Calu3 (cell line): ENCODE results near the gene ZNF267. TPM values are rescaled to one million over a fixed set of nuclear protein-coding genes. Genes with fewer than 3 reads are reported as not detected.
A peak's percentile ranks its signal among the peaks of the same experiment; 100 is the strongest.
"Not testable (repeated sequence)": the region's sequence is repeated elsewhere in the genome, so short reads cannot be mapped to it uniquely, and the experiment has no call there.

Experiments
- BruUV-seq: library from RNA; stranded (reverse); fragments of 400-500 nt; replicated peaks from 2 replicates; lab custom pipeline; 2021; lab: Mats Ljungman, UMichigan
- CTCF ChIA-PET: fragments of 300-600 bp; sonication (Branson Sonifier 250); formaldehyde crosslinking; loops from one replicate; lab custom pipeline; 2022; ENCODE audit warnings: antibody characterized with exemption; lab: Charles Lee
- DNase-seq: peaks from one replicate; pipeline ENCODE4 v3.0.0; 2022
- H3K27ac Mint-ChIP-seq: one replicate; pipeline ENCODE4 v1.8.0; 2022; ENCODE audit warnings: mixed read lengths; ENCODE audit not compliant: unreplicated experiment
- H3K27me3 Mint-ChIP-seq: one replicate; pipeline ENCODE4 v1.8.0; 2022; ENCODE audit warnings: mixed read lengths; ENCODE audit not compliant: unreplicated experiment
- H3K36me3 Mint-ChIP-seq: one replicate; pipeline ENCODE4 v1.8.0; 2022; ENCODE audit warnings: mild to moderate bottlenecking, moderate library complexity, mixed read lengths; ENCODE audit not compliant: insufficient read depth, unreplicated experiment
- H3K4me1 Mint-ChIP-seq: one replicate; pipeline ENCODE4 v1.8.0; 2022; ENCODE audit warnings: mild to moderate bottlenecking, low read depth, mixed read lengths; ENCODE audit not compliant: unreplicated experiment
- H3K4me3 Mint-ChIP-seq: one replicate; pipeline ENCODE4 v1.8.0; 2022; ENCODE audit warnings: mild to moderate bottlenecking, low read depth, moderate library complexity, mixed read lengths; ENCODE audit not compliant: unreplicated experiment
- H3K9me3 Mint-ChIP-seq: one replicate; pipeline ENCODE4 v1.8.0; 2022; ENCODE audit warnings: low read depth, mixed read lengths; ENCODE audit not compliant: unreplicated experiment
- intact Hi-C: fragments of 100-400 bp; cut with micrococcal nuclease; formaldehyde crosslinking; loops from one replicate; pipeline ENCODE4 v1.10.0; 2022; ENCODE audit not compliant: unreplicated experiment
- total RNA-seq: library from RNA; stranded (reverse); gene quantifications from 2 replicates; pipeline ENCODE4 v1.2.3, GENCODE V29; 2022
- TF ChIP-seq, protein P1 (sequence below): fragments of 200-600 bp; IDR thresholded peaks from one replicate; pipeline ENCODE4 v1.8.0; 2022; ENCODE audit warnings: antibody characterized with exemption; ENCODE audit not compliant: unreplicated experiment

Gene ZNF267
- total RNA-seq, 1 experiment from 2014 or later, result 31.3 TPM

DNA sequence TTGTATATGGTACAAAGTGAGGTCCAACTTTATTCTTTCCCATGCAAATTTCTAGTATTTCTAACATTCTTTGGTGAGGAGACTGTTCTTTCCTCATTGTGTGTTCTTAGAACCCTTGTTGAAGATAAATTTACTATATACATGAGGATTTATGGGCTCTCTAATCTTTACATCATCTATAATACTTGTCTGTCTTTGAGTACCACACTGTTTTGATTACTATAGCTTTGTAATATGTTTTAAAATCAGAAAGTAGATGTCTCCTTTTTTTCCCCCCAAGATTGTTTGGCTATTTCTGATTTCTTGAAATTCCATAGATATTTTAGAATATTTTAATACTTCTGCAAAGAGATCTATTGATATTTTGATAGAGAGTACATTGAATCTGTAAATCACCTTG, 23.7 kb downstream of the ZNF267 start:
- no peaks in the 10 kb centered on the region for H3K4me1 Mint-ChIP-seq
- H3K4me3 Mint-ChIP-seq, result no peak overlapping the region
- no peaks in the 10 kb centered on the region for H3K27me3 Mint-ChIP-seq
- intact Hi-C loops, result no loop called here
- H3K27ac Mint-ChIP-seq, result no peak overlapping the region
- BruUV-seq, result TSS peak; percentile 6
- no peak for DNase-seq
- TF ChIP-seq, protein P1, sequence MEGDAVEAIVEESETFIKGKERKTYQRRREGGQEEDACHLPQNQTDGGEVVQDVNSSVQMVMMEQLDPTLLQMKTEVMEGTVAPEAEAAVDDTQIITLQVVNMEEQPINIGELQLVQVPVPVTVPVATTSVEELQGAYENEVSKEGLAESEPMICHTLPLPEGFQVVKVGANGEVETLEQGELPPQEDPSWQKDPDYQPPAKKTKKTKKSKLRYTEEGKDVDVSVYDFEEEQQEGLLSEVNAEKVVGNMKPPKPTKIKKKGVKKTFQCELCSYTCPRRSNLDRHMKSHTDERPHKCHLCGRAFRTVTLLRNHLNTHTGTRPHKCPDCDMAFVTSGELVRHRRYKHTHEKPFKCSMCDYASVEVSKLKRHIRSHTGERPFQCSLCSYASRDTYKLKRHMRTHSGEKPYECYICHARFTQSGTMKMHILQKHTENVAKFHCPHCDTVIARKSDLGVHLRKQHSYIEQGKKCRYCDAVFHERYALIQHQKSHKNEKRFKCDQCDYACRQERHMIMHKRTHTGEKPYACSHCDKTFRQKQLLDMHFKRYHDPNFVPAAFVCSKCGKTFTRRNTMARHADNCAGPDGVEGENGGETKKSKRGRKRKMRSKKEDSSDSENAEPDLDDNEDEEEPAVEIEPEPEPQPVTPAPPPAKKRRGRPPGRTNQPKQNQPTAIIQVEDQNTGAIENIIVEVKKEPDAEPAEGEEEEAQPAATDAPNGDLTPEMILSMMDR, result no peak
- peaks cover 24% of the 10 kb centered on the region for H3K9me3 Mint-ChIP-seq
- CTCF ChIA-PET, result no interaction called here
- peaks cover 60% of the 10 kb centered on the region for H3K36me3 Mint-ChIP-seq

- no peak overlapping the region for H3K4me3 Mint-ChIP-seq
- TF ChIP-seq, protein P1, result no peak
- CTCF ChIA-PET, result no interaction called here
- no TSS peak for BruUV-seq
- H3K9me3 Mint-ChIP-seq, result peaks cover 22% of the 10 kb centered on the region
- H3K36me3 Mint-ChIP-seq, result peaks cover 38% of the 10 kb centered on the region
- intact Hi-C loops, result no loop called here
- no peaks in the 10 kb centered on the region for H3K27me3 Mint-ChIP-seq
- DNase-seq, result no peak
- H3K4me1 Mint-ChIP-seq, result no peaks in the 10 kb centered on the region
- H3K27ac Mint-ChIP-seq, result no peak overlapping the region
These were observed 25.9 kb downstream of the ZNF267 start for GRCh38 chr16:31899505-31899904.

DNA sequence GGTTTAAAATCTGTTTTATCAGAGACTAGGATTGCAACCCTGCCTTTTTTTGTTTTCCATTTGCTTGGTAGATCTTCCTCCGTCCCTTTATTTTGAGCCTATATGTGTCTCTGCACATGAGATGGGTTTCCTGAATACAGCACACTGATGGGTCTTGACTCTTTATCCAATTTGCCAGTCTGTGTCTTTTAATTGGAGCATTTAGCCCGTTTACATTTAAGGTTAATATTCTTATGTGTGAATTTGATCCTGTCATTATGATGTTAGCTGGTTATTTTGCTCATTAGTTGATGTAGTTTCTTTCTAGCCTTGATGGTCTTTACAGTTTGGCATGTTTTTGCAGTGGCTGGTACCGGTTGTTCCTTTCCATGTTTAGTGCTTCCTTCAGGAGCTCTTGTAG, 31.0 kb downstream of the ZNF267 start:
- intact Hi-C loops, H3K27ac Mint-ChIP-seq, H3K4me1 Mint-ChIP-seq, H3K4me3 Mint-ChIP-seq, CTCF ChIA-PET, H3K27me3 Mint-ChIP-seq, BruUV-seq, DNase-seq: not testable (repeated sequence)
- peaks cover 33% of the 10 kb centered on the region for H3K36me3 Mint-ChIP-seq
- H3K9me3 Mint-ChIP-seq, result peaks cover 29% of the 10 kb centered on the region

DNA sequence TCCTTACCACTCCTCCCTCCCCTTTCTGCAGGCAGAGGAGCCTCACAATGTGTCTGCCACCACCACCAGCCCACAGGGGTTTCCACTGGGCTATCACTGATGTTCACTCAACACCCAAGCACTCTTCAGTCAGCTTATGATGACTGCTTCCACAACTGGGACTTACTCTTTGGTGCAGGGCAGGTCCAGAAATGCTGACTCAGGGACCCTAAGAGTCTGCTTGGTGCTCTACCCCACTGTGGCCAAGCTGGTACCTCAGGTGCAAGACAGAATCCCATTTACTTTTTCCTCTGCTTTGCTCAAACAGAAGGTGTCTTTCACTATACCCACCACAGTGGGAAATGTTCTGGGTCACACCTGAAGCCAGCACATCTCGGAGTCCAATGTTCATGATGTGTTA, 40.1 kb downstream of the ZNF267 start:
- Mint-ChIP-seq H3K36me3 (peaks cover 48% of the 10 kb centered on the region), H3K27me3 (no peaks in the 10 kb centered on the region), H3K9me3 (peaks cover 38% of the 10 kb centered on the region), H3K4me3 (no peak overlapping the region), H3K27ac (no peak overlapping the region), H3K4me1 (no peaks in the 10 kb centered on the region)
- BruUV-seq, result no TSS peak
- intact Hi-C loops, result no loop called here
- CTCF ChIA-PET, result no interaction called here
- DNase-seq, result no peak
- TF ChIP-seq, protein P1, result no peak

GRCh38 chr16:31916056-31916488, 42.5 kb downstream of the ZNF267 start:
- TSS peak; percentile 17 for BruUV-seq
- intact Hi-C loops, result no loop called here
- CTCF ChIA-PET, result no interaction called here
- H3K27ac Mint-ChIP-seq, result peak overlapping the region; percentile 68
- peaks cover 34% of the 10 kb centered on the region for H3K9me3 Mint-ChIP-seq
- no peak for DNase-seq
- no peaks in the 10 kb centered on the region for H3K27me3 Mint-ChIP-seq
- TF ChIP-seq, protein P1, result no peak
- H3K4me1 Mint-ChIP-seq, result no peaks in the 10 kb centered on the region
- no peak overlapping the region for H3K4me3 Mint-ChIP-seq
- H3K36me3 Mint-ChIP-seq, result peaks cover 56% of the 10 kb centered on the region
